Vagina (tissue), 2 donors: ENCODE results near the gene CXCL6.

Source experiments
- POLR2A ChIP-seq, 2 donors: fragments of 450-650 bp; IDR thresholded peaks; one replicate each; pipeline ENCODE4 v1.6.1; 2017; ENCODE audit warnings: antibody characterized with exemption in 2 of 2, mild to moderate bottlenecking in 2 of 2, moderate library complexity in 2 of 2
- POLR2AphosphoS5 ChIP-seq, 2 donors: sonication (generic); formaldehyde crosslinking; IDR thresholded peaks; one replicate each; pipeline ENCODE4 v1.9.0; 2017; ENCODE audit warnings: antibody characterized with exemption in 2 of 2, mild to moderate bottlenecking in 2 of 2, low read depth in 1 of 2; ENCODE audit not compliant: insufficient read depth in 1 of 2
- TF ChIP-seq, protein P1 (sequence below), 3 experiments: fragments of 450-650 bp in 2 of 3; fragments of 200-600 bp in 1 of 3; sonication (generic) in 1 of 3; IDR thresholded peaks; one replicate each; pipeline ENCODE4 v1.5.1; 2017 to 2019; ENCODE audit warnings: antibody characterized with exemption in 3 of 3, mild to moderate bottlenecking in 2 of 3, moderate library complexity in 2 of 3

DNA sequence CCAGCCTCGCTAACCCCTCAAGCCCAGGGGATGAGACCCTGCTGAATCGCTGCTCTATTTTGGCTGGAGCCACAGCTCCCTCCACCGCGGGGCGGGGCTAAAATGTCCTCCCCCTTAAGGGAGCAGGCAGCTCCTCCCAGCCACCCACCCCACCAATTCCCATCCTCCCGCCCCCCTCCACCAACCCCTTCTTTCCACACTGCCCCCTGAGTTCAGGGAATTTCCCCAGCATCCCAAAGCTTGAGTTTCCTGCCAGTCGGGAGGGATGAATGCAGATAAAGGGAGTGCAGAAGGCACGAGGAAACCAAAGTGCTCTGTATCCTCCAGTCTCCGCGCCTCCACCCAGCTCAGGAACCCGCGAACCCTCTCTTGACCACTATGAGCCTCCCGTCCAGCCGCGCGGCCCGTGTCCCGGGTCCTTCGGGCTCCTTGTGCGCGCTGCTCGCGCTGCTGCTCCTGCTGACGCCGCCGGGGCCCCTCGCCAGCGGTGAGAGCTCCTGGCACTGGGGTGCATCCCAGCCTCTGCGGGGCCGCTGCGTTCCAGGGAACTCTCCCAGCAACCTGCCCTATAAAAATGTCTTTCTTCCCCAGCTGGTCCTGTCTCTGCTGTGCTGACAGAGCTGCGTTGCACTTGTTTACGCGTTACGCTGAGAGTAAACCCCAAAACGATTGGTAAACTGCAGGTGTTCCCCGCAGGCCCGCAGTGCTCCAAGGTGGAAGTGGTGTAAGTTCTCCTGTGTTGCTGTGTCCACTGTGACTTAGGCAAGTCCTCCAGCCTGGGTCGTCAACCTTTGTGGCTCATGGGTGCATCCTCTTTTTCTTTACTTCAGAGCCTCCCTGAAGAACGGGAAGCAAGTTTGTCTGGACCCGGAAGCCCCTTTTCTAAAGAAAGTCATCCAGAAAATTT is at the start of gene CXCL6:
- TF ChIP-seq POLR2A (IDR thresholded peaks at IDR 0.05) = no peak
- TF ChIP-seq, protein P1, sequence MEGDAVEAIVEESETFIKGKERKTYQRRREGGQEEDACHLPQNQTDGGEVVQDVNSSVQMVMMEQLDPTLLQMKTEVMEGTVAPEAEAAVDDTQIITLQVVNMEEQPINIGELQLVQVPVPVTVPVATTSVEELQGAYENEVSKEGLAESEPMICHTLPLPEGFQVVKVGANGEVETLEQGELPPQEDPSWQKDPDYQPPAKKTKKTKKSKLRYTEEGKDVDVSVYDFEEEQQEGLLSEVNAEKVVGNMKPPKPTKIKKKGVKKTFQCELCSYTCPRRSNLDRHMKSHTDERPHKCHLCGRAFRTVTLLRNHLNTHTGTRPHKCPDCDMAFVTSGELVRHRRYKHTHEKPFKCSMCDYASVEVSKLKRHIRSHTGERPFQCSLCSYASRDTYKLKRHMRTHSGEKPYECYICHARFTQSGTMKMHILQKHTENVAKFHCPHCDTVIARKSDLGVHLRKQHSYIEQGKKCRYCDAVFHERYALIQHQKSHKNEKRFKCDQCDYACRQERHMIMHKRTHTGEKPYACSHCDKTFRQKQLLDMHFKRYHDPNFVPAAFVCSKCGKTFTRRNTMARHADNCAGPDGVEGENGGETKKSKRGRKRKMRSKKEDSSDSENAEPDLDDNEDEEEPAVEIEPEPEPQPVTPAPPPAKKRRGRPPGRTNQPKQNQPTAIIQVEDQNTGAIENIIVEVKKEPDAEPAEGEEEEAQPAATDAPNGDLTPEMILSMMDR (IDR thresholded peaks at IDR 0.05) = no peak
- TF ChIP-seq POLR2AphosphoS5 (IDR thresholded peaks at IDR 0.05; ENCODE audit: insufficient read depth in 1 of 2, low read depth in 1 of 2) = no peak
